GM21619 (cell line): ENCODE results near the gene PHLPP1.
"Not testable (repeated sequence)": the region's sequence is repeated elsewhere in the genome, so short reads cannot be mapped to it uniquely, and the experiment has no call there.

Source experiments
- ATAC-seq: cut with Tn5 transposase; IDR thresholded peaks from one replicate; pipeline ENCODE4 v1.9.1; 2021; ENCODE audit not compliant: unreplicated experiment

Gene PHLPP1

DNA sequence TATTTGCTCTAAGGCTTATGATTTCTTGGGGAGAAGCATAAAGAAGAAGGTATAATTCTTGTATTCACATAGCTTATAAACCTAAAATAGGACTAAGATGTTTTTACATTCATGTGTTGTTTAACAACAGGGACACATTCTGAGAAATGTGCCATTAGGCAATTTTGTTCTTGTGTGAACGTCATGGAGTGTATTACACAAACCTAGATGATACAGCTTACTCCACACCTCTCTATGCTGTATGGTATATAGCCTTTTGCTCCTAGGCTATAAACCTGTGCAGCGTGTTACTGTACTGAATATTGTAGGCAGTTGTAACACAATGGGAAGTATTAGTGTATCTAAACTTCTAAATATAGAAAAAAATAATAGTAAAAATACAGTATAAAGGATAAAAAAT lies 92.1 kb downstream of the PHLPP1 start:
- ATAC-seq: no peak

DNA sequence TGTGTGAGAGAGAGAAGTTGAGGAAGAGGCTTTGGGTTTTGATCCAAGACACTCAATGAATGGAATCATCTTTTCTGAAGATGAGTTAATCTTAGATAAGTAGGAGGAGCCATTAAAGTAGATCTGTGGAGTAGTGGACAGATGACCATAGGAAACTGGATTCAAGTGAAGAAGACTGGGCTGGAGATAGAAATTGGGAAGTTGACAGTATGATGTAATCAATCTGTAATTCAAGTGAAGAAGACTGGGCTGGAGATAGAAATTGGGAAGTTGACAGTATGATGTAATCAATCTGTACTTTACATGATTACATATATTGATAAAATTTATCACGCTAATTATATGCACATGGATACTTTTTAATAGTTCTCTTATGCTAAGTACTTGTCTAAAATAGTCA lies 92.8 kb downstream of the PHLPP1 start:
- ATAC-seq: no peak

DNA sequence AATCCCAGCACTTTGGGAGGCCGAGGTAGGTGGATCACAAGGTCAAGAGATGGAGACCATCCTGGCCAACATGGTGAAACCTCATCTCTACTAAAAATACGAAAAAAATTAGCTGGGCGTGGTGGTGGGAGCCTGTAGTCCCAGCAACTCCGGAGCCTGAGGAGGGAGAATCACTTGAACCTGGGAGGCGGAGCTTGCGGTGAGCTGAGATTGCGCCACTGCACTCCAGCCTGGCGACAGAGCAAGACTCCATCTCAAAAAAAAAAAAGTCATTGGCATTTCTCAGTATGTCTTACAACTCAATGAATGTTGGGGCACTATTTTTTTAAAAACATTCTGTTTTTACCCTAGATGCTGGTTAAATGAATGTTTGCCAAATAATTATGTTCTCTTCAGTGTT lies 94.1 kb downstream of the PHLPP1 start:
- ATAC-seq: not testable (repeated sequence)

DNA sequence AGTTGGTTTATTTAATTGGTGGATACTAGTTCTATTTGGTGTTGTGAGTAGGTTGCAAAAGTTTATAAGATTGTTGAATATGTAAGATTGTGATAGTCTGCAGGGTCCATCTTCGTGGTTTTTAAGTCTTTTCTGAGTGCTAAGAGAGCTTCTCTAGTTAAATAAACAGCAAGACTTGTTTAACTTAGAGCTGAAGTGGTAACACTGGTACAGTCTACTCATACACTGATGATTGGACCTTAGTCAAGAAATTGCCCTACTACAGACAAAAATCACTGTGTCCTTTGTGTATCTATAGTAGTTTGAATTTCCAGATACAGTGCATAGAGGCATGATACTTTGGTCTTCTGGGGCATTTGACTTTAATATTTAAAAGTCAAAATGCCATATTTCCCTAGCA lies 94.6 kb downstream of the PHLPP1 start:
- no peak for ATAC-seq

DNA sequence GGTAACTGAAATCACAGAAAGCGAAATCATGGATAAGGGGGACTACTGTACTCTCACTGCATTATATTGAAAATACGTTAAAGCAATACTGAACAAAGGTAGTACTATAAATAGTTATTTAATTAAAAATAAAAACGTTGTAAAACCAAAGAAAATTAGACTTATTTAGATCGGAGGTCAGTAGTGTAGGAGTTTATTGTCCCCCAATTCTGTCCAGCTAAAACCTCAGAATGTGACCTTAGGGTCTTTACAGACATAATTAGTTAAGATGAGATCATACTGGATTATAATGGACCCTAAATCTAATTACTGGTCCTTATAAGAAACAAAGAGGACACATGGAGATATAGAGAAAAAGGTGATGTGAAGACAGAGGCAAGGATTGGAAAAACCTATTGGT lies 95.3 kb downstream of the PHLPP1 start:
- ATAC-seq: no peak

DNA sequence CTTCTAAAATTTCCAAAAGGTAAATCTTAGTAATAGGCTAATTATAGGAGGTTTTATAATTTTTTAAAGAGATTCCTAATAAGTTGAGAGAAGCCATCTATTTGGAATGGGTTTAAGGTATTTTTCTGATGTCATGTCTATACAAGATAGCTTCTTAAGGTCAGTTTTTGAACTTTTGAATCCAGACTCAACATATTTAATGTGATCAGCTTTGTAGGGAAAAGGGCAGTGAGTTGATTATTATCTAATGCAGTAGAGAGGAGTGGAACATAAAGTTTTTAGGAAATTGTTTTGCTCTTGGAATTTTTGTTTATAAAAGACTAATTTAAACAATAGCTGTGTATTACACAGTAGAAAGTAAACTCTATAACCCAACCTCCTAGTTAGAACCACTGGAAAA lies 96.3 kb downstream of the PHLPP1 start:
- no peak for ATAC-seq

DNA sequence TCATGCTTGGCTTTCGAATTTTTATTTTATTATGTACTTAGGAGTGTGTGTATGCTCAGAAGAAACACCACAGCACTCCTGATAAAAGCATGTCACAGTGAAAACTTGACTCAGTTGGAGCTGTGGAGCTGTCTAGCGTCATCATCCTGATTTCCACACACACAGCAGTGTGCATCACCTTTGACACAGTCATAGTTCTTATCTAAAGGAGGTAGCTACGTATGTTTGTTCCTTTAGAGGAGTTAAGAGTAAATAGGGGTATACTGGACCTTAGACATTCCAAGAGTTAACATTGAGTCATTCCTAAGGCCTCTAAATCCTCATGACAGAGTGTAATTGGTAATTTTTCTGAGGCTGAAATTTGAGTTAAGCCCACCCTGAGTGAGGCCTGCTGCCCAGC lies 96.9 kb downstream of the PHLPP1 start:
- no peak for ATAC-seq

DNA sequence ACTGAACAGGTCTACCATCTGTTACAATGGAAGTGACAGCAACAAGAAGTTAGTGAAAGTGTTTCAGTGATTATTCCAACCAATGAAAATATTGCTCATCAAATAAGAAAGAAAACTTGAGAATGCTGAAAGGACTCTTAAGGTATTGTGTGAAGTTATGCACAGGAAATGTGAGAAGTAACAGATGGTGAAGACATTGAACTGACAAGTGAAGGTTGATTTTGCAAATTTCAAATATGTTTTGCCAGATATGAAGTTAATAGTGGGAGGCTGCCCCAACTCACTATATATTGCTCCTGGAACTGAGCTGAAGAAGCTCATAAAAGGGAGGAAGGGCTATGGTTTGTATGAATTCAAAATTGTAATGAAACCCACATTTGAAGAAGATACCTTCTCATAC lies 97.5 kb downstream of the PHLPP1 start:
- ATAC-seq: no peak

DNA sequence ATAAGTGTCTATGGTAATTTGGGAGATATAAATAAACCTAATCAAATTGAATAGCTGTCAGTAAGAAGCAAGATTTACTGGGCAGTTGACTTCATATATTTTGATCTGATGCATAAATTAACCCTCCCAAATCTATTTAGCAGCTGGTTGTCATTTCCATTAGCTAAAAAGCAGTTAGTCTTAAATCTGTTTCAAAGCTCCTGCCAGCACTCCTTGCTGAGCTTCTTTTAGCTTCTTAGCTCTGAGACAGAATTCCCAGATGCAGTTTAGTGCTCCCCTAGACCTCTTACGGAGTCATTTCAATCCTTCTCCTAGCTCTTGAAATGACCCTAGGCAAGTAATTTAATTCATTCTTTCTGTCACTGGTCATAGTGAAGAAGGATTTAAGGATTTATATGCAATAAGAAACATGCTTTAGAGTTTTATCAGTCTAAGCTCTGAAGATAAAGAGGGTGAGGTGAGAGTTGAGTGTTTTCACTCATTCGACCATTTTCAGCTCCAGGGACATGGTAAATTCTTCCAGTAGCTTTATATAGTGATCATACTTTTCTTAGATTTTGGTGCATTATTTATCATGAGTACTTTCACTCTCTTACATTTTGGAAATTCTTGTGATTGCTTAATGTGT lies 98.9 kb downstream of the PHLPP1 start:
- no peak for ATAC-seq

DNA sequence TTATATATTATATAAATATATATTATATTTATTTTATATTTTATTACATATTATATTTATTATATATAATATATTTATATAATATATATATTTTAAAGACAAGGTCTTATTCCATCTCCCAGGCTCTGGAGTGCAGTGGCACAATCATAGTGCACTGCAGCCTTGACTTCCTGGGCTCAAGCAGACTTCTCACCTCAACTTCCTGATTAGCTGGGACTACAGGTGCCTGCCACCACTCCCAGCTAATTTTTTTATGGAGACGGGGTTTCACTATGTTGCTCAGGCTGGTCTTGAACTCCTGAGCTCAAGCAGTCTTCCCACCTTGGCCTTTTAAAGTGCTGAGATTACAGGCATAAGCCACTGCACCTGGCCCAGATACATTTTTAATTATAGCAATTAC lies 110.0 kb downstream of the PHLPP1 start:
- no peak for ATAC-seq

DNA sequence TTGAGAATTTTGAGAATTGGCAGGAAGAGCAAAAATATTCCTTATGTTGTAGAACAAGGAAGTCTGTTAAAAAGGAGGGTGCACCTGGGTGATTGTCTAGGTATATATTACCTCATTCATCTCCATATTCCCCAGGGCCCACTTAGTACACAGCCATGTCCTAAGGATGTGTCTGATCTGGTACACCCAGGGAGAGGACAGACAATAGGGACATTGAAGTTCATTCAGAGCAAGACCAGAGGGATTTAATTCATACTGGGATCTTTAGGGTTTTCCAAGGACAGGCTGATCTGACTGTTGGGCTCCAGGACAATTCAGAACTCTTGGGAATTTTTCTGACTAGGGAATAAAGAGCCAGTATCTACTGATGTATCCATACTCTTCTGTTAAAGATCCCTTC lies 112.1 kb downstream of the PHLPP1 start:
- ATAC-seq: no peak

DNA sequence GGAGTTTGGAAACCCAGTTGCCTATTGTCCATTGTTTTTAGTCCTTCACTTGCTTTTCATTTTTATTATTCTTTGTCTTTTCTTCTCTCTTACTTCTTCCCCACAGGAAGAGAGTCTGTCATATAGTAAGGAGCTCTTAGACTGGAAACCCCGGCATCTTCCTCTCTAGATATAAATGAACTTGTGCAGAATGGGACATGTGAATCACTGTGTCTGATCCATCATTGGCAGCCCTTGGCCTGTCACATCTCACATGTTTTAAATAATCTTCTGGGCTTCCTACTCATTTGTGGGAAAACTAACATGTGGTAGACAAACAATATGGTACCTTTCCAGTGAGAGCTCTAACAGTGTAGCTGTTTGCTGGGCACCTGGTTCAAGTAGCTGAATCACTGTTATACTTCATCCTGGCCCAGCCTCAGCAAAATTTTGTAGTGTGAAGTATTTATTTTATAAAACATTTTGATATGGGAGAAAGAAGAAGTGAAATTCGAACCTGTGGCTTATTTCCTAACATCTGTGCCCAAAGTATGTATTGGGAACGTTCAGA lies 112.8 kb downstream of the PHLPP1 start:
- ATAC-seq: no peak

DNA sequence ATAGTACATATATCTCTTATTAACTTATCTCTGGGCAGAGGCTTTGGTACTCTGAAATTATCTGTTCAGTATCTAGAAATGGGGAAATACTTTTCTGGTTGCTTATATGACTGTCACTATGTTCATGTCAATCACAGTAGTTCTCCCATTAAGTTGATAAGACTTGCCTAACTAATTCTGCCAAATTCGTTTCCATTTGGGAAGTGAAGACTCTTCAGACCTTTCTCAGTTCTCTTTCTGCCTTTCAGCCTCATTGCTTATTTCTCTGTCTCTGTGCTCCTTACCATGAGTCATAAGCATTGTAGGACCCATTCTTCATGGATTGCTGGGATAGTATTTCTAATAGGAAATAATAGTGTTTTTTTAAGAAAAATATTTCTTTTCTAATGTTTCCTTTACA lies 113.5 kb downstream of the PHLPP1 start:
- ATAC-seq: no peak

DNA sequence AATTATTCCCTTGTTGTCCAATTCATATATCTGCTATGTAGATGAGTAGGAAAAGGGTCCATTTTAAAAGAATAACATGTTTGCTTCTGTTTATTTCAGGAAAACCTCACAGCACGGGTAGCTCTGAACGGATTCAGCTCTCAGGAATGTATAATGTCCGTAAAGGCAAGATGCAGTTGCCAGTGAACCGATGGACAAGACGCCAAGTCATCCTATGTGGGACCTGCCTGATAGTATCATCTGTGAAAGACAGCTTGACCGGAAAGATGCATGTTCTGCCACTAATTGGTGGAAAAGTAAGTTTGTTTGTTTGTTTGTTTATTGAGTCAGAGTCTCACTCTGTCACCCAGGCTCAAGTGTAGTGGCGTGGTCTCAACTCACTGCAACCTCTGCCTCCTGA lies 114.6 kb downstream of the PHLPP1 start:
- no peak for ATAC-seq

DNA sequence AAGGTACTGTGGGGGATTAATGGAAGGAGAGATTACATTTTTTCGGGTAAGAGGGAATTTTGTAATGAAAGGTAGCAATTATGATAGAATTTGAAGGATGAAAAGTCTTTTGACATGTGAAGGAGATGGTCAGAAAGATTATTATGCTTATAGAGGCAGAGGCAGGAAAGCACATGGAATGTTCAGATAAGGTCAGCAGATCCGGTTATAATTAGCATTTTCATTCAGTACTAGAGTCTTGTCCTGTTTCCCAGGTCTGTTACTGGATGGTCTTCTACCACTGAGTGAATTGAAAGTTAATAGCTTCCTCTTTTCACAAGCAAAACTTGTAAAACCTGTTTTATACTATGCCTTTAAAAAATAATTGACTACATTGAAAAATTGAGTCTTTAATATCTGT lies 116.9 kb downstream of the PHLPP1 start:
- no peak for ATAC-seq

DNA sequence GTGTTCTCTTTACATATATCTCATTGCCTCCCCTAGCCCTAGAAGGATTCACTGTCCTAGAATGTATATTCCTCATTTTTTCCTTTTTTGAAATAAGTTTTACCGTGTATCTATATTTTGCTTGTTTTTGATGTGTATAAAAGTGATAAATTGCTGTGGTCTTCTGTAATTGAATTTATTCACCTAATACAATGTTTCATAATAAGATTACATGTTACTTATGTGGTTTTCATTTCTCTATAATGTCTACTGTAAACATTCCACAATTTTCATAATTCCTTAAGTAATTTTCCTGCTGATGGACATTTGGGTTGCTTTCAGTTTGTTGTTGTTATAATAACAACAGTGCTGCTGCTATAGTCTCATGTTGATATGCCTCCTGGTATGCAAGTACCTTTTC lies 118.2 kb downstream of the PHLPP1 start:
- ATAC-seq: no peak

DNA sequence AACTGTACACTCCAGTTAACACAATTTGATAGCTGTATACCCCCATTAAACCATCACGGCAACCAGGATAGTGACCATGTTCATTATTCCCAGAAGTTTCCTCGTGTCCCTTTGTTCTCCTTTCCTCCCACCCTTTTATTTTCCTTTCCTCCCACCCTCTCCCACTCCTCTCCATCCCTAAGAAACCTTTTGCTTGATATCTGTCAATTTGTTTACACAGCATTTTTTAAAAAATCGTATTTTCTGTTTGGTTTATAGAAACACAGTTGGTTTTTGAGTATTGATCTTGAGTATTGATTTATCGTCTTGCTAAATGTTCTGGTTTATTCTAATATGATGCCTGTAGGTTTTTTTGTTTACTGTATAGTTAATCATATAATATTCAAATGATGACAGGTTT lies 119.4 kb downstream of the PHLPP1 start:
- no peak for ATAC-seq

DNA sequence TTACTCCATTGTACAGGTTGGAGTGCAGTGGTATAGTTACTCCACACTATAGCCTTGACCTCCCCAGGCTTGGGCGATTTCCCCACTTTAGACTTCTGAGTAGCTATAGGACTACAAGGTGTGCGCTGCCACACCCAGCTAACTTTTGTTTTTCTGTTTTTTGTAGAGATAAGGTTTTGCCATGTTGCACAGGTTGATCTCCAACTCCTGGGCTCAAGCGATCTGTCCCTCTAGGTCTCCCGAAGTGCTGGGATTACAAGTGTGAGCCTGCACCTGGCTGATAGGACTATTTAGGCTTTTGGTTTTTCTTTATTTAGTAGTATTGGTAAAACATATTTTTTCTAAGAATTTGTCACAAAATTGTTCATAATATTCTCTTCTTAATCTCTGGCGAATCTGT lies 121.7 kb downstream of the PHLPP1 start:
- no peak for ATAC-seq

DNA sequence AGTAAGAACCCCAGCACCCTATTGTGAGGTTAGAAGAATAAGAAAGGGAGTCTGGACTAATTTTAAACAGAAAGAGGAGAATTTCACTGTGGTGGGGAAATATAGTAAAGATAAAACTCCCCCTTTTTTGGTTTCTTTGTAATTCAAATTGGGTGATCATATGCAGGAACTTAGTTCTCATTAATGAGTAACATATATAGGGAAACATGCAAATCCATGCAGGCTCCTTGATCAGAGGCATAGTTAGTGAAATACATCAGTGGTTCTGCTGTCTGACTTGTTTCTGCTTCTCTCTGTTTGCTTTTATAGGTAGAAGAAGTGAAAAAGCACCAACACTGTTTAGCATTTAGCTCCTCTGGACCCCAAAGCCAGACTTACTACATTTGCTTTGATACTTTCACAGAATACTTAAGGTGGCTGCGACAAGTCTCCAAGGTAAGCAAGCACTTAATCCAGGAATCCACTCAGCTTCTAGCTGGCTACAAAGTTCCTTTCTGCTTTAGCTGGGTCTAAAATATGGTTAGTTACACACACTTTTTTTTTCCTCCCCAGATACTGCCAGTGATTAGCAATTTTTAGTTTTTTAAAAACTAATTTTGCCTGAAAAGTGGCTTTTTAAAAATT lies 123.2 kb downstream of the PHLPP1 start:
- peak; percentile 87 for ATAC-seq

DNA sequence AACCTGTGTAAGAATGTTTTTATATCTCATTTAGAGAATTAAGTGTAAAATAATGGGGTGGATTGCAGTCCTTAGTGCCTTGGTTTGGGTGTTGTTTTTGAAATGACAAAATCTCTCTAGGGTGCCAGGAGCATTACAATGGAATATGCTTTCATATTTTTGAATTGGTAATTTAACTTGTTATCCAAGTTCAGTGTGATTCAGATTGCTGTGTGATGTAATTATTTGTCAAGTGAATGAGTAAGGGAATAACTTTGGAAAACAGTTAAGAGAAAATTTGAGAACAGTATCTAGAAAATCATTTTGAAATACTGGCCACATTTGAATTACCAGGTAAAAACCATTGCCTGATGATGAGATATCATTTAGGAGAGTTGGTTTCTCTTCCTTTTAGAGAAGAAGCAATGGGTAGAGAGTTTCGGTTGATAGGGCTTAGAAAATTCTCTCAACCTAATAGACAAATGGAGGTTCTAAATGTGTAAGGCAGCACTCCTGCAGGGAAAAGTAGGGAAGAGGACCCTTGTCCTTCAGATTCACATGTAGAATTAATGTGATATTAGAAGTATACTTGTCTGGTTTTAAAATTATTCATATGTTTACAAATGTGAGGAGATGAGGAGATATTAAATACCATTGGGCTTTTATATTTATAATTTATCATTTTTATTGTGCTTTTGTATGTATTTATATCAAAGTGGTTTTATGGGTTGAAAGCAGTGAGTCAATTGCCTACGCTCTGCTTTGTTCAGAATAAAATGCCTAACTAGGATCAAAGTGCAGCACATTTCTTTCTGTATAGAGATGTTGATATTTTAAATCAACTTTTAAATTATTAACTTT lies 124.8 kb downstream of the PHLPP1 start:
- no peak for ATAC-seq

DNA sequence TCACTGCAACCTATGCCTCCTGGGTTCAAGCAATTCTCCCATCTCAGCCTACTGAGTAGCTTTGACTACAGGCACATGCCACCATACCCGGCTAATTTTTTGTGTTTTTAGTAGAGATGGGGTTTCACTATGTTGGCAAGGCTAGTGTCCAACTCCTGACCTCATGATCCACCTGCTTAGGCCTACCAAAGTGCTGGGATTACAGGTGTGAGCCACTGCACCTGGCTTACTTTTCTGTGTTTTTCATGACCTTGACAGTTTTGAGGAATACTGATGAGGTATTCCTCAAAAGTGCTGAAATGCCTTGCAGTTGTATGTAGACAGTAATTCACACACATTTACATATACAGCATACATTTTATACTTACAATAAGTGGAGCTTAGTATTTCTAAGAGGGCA lies 126.1 kb downstream of the PHLPP1 start:
- no peak for ATAC-seq

DNA sequence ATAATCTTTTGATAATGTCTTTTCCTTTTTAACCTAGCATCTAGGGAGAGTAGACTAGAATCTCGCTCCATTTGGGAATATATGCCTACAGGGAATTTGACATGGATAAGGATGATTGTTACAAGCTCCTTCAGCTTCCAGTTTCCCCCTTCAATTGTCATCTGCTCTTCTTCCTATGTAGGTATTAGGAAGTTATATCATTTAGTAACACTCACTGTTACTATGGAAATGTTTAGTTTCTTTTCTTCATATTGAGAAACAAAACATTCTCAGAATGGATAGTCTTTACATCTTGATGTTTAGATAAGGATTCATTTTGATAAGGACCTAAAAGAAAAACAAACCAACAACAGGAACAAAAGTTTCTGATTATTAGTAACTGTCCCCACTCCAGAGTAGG lies 127.6 kb downstream of the PHLPP1 start:
- ATAC-seq: no peak
